Neural cell (in vitro differentiated cells): ENCODE measurements around the gene LRRC74B. TPM values are rescaled to one million over a fixed set of nuclear protein-coding genes. Genes with fewer than 3 reads are reported as not detected.

Experiments
- H2AFZ ChIP-seq: fragments of 200-600, 300-800 bp; sonication (generic), shearing (Covaris generic); 2 replicates; pipeline ENCODE4 v1.6.0; 2014; ENCODE audit warnings: low read depth, mild to moderate bottlenecking, antibody characterized with exemption, low read length, moderate library complexity
- H3F3A ChIP-seq: fragments of 200-600 bp; shearing (Covaris generic); 2 replicates; pipeline ENCODE4 v1.6.1; 2016; ENCODE audit warnings: mild to moderate bottlenecking, moderate library complexity, mixed read lengths, antibody characterized with exemption, low read length; ENCODE audit not compliant: insufficient read depth, poor library complexity, severe bottlenecking
- H3K27ac ChIP-seq: fragments of 200-600, 300-800 bp; sonication (generic), shearing (Covaris generic); 2 replicates; pipeline ENCODE4 v1.5.1; 2014; ENCODE audit warnings: mild to moderate bottlenecking, low read length, moderate library complexity
- H3K27me3 ChIP-seq: fragments of 300-800, 200-600 bp; sonication (generic), shearing (Covaris generic); 2 replicates; pipeline ENCODE4 v1.6.0; 2014; ENCODE audit warnings: mild to moderate bottlenecking, low read depth, low read length, moderate library complexity; ENCODE audit not compliant: insufficient read depth
- H3K36me3 ChIP-seq: fragments of 300-800, 200-600 bp; sonication (generic), shearing (Covaris generic); 2 replicates; pipeline ENCODE4 v1.5.1; 2014; ENCODE audit warnings: mild to moderate bottlenecking, antibody characterized with exemption, low read length, moderate library complexity; ENCODE audit not compliant: insufficient read depth
- H3K4me2 ChIP-seq: fragments of 300-800, 200-600 bp; sonication (generic), shearing (Covaris generic); 2 replicates; pipeline ENCODE4 v1.6.0; 2014; ENCODE audit warnings: mild to moderate bottlenecking, low read length
- H3K4me3 ChIP-seq: fragments of 300-800, 200-600 bp; sonication (generic), shearing (Covaris generic); 2 replicates; pipeline ENCODE4 v1.5.1; 2014; ENCODE audit warnings: mild to moderate bottlenecking, low read length, moderate library complexity
- H3K79me2 ChIP-seq: fragments of 200-600 bp; shearing (Covaris generic); replicated peaks from 2 replicates; pipeline ENCODE4 v1.6.0; 2014; ENCODE audit warnings: mild to moderate bottlenecking, low read length, moderate library complexity; ENCODE audit not compliant: insufficient read depth
- H3K9ac ChIP-seq: fragments of 300-800, 200-600 bp; sonication (generic), shearing (Covaris generic); 2 replicates; pipeline ENCODE4 v1.6.1; 2016; ENCODE audit warnings: mild to moderate bottlenecking, low read length, mixed read lengths
- H3K9me2 ChIP-seq: fragments of 200-600 bp; shearing (Covaris generic); 2 replicates; pipeline ENCODE4 v1.6.1; 2016; ENCODE audit warnings: mild to moderate bottlenecking, low read length, mixed read lengths; ENCODE audit not compliant: insufficient read depth
- H3K9me3 ChIP-seq: fragments of 200-600, 300-800 bp; sonication (generic), shearing (Covaris generic); 2 replicates; pipeline ENCODE4 v1.6.1; 2016; ENCODE audit warnings: mild to moderate bottlenecking, mixed run types, low read length, moderate library complexity, mixed read lengths
- H4K20me1 ChIP-seq: fragments of 200-600 bp; shearing (Covaris generic); 2 replicates; pipeline ENCODE4 v1.6.1; 2016; ENCODE audit warnings: mild to moderate bottlenecking, mixed run types; ENCODE audit not compliant: insufficient read depth
- CTCF ChIP-seq: fragments of 450-650 bp; IDR thresholded peaks from 2 replicates; pipeline ENCODE4 v1.5.1; 2014; ENCODE audit warnings: antibody characterized with exemption, mild to moderate bottlenecking, moderate library complexity; ENCODE audit not compliant: poor library complexity, severe bottlenecking
- EP300 ChIP-seq: fragments of 450-650 bp; conservative IDR thresholded peaks from 2 replicates; pipeline ENCODE4 v1.6.1; 2014; ENCODE audit warnings: antibody characterized with exemption, mild to moderate bottlenecking, moderate library complexity; ENCODE audit not compliant: poor library complexity, severe bottlenecking
- EZH2 ChIP-seq: fragments of 200-600, 300-800 bp; shearing (Covaris generic), sonication (generic); IDR thresholded peaks from 2 replicates; pipeline ENCODE4 v1.6.1; 2014; ENCODE audit warnings: antibody characterized with exemption, low read length, borderline replicate concordance, mild to moderate bottlenecking; ENCODE audit not compliant: insufficient read depth, poor library complexity, severe bottlenecking
- MXI1 ChIP-seq: fragments of 450-650 bp; conservative IDR thresholded peaks from 2 replicates; pipeline ENCODE4 v1.6.1; 2014; ENCODE audit warnings: antibody characterized with exemption, mild to moderate bottlenecking; ENCODE audit not compliant: poor library complexity, severe bottlenecking
- POLR2AphosphoS5 ChIP-seq: IDR thresholded peaks from 2 replicates; pipeline ENCODE4 v1.6.1; 2012
- RAD21 ChIP-seq: fragments of 450-650 bp; conservative IDR thresholded peaks from 2 replicates; pipeline ENCODE4 v1.6.1; 2014; ENCODE audit warnings: antibody characterized with exemption, mild to moderate bottlenecking, moderate library complexity
- REST ChIP-seq: IDR thresholded peaks from 2 replicates; pipeline ENCODE4 v1.6.1; 2012; ENCODE audit warnings: borderline replicate concordance
- SMC3 ChIP-seq: fragments of 450-650 bp; conservative IDR thresholded peaks from 2 replicates; pipeline ENCODE4 v1.6.1; 2014; ENCODE audit warnings: antibody characterized with exemption, mild to moderate bottlenecking, moderate library complexity; ENCODE audit not compliant: poor library complexity
- TAF1 ChIP-seq: IDR thresholded peaks from 2 replicates; pipeline ENCODE4 v1.6.1; 2012; ENCODE audit warnings: low read depth
- polyA plus RNA-seq: library from polyadenylated mRNA; depleted of rRNA; stranded (reverse); fragments of >200 nt; gene quantifications from 2 replicates; pipeline ENCODE4 v1.2.3, GENCODE V29; 2014

Gene LRRC74B
- polyA plus RNA-seq, 1 donor from 2014 or later = not detected

- no peaks in the 10 kb centered on the region for H3K9me2 ChIP-seq
- TF ChIP-seq EP300 = no peak
- no peaks in the 10 kb centered on the region for H3K79me2 ChIP-seq
- no peak overlapping the region for H3K27ac ChIP-seq
- no peaks in the 10 kb centered on the region for H4K20me1 ChIP-seq
- no peaks in the 10 kb centered on the region for H3K36me3 ChIP-seq
- H3K9me3 ChIP-seq = no peaks in the 10 kb centered on the region
- H3K4me3 ChIP-seq = no peak overlapping the region
- H3K27me3 ChIP-seq = peaks cover 3% of the 10 kb centered on the region
- no peak overlapping the region for H3K4me2 ChIP-seq
- H2AFZ ChIP-seq = no peak overlapping the region
- H3F3A ChIP-seq = no peaks in the 10 kb centered on the region
- H3K9ac ChIP-seq = no peak overlapping the region
Measured at GRCh38 chr22:21026783-21027692, 18.7 kb upstream of the LRRC74B start.

- Histone ChIP-seq H3K9ac (no peak overlapping the region), H4K20me1 (no peaks in the 10 kb centered on the region), H3K9me2 (no peaks in the 10 kb centered on the region), H3K79me2 (no peaks in the 10 kb centered on the region), H2AFZ (no peak overlapping the region), H3K36me3 (no peaks in the 10 kb centered on the region), H3K27ac (no peak overlapping the region), H3K4me2 (no peak overlapping the region), H3F3A (no peaks in the 10 kb centered on the region), H3K27me3 (peaks cover 4% of the 10 kb centered on the region), H3K9me3 (no peaks in the 10 kb centered on the region), H3K4me3 (no peak overlapping the region)
- TF ChIP-seq RAD21 (no peak), SMC3 (no peak), REST (no peak), CTCF (no peak), MXI1 (no peak), POLR2AphosphoS5 (no peak), EP300 (no peak), TAF1 (no peak), EZH2 (no peak)
Measured at GRCh38 chr22:21028277-21029251, 17.2 kb upstream of the LRRC74B start.
